ENCODE data around the gene PPIL3.

PPIL3 gene

DNA sequence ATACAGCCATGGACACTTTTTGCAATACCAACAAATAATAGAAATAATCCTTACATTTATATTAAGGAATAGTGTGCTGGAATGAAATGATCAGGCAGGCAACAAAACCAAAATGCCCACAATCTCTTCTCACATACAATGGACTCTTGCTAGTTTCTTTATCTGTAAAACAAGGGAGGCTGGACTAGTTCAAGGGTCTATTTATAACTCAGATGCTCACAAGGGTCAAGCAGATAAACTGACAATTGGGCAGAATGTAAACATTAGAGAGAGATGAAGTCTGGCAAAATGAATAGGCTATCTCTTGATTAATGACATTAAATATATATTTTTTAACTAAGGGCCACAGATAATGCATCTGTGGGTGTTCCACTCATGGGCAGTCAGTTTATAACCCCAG is 11.4 kb downstream of the PPIL3 start:
- Mint-ChIP-seq H3K36me3 (ENCODE audit: low read depth) (peaks cover 61% of the 10 kb centered on the region), H3K27ac (no peak overlapping the region), H3K27me3 (ENCODE audit: low read depth) (no peaks in the 10 kb centered on the region), H3K4me1 (no peaks in the 10 kb centered on the region), H3K4me3 (no peak overlapping the region), H3K9me3 (no peaks in the 10 kb centered on the region)
- TF ChIP-seq CTCF (IDR thresholded peaks at IDR 0.05; ENCODE audit: unreplicated experiment in 3 of 3), result no peak

- Mint-ChIP-seq H3K36me3 (ENCODE audit: low read depth) (peaks cover 51% of the 10 kb centered on the region), H3K9me3 (no peaks in the 10 kb centered on the region), H3K27ac (no peak overlapping the region), H3K4me3 (no peak overlapping the region), H3K4me1 (no peaks in the 10 kb centered on the region), H3K27me3 (ENCODE audit: low read depth) (no peaks in the 10 kb centered on the region)
- no peak for TF ChIP-seq CTCF (IDR thresholded peaks at IDR 0.05; ENCODE audit: unreplicated experiment in 3 of 3)
These were observed 15.3 kb downstream of the PPIL3 start for GRCh38 chr2:200873560-200873959.

DNA sequence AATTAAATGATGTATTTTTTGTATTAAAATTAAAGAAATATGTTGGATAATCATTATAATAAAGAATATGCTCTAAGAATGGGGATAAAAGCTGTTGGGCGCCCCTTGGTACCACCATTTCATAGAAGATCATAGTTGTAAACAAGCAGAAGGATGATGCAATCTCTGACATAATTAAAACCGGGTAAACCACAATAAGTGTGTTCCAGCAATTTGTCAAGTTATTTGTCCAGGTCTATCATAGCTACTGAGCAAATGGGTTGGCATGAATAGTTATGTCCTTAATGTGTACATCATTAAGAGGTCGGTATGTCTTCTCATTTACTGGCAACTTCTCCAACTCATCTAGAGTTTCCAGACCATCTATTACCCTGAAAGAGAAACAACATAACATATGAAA is 17.7 kb downstream of the PPIL3 start:
- Mint-ChIP-seq H3K4me1 (peaks cover 7% of the 10 kb centered on the region), H3K36me3 (ENCODE audit: low read depth) (peaks cover 43% of the 10 kb centered on the region), H3K27ac (no peak overlapping the region), H3K4me3 (no peak overlapping the region), H3K27me3 (ENCODE audit: low read depth) (no peaks in the 10 kb centered on the region), H3K9me3 (no peaks in the 10 kb centered on the region)
- TF ChIP-seq CTCF (IDR thresholded peaks at IDR 0.05; ENCODE audit: unreplicated experiment in 3 of 3), result no peak

DNA sequence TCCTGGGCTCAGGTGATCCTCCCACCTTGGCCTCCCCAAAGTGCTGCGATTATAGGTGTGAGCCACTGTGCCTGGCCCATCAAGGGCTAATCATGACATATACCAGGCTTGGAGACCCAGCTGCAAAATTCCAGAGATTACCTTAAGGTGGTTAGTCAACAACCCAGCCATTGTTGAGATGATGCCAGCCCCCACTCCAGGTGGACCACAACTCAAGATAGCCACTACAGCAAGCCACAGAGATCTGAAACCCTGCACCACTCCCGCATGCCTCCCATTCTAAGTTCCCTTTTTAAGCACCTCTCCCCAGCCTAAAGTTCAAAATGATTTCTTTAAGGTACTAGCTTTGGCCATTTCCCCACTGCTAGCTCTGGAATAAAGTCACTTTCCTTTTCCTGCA is 19.9 kb downstream of the PPIL3 start:
- no peaks in the 10 kb centered on the region for H3K27me3 Mint-ChIP-seq (ENCODE audit: low read depth)
- H3K27ac Mint-ChIP-seq, result no peak overlapping the region
- no peak overlapping the region for H3K4me3 Mint-ChIP-seq
- TF ChIP-seq CTCF (IDR thresholded peaks at IDR 0.05; ENCODE audit: unreplicated experiment in 3 of 3), result no peak
- H3K9me3 Mint-ChIP-seq, result peaks cover under 1% of the 10 kb centered on the region
- peaks cover 16% of the 10 kb centered on the region for H3K4me1 Mint-ChIP-seq
- H3K36me3 Mint-ChIP-seq (ENCODE audit: low read depth), result peaks cover 27% of the 10 kb centered on the region

DNA sequence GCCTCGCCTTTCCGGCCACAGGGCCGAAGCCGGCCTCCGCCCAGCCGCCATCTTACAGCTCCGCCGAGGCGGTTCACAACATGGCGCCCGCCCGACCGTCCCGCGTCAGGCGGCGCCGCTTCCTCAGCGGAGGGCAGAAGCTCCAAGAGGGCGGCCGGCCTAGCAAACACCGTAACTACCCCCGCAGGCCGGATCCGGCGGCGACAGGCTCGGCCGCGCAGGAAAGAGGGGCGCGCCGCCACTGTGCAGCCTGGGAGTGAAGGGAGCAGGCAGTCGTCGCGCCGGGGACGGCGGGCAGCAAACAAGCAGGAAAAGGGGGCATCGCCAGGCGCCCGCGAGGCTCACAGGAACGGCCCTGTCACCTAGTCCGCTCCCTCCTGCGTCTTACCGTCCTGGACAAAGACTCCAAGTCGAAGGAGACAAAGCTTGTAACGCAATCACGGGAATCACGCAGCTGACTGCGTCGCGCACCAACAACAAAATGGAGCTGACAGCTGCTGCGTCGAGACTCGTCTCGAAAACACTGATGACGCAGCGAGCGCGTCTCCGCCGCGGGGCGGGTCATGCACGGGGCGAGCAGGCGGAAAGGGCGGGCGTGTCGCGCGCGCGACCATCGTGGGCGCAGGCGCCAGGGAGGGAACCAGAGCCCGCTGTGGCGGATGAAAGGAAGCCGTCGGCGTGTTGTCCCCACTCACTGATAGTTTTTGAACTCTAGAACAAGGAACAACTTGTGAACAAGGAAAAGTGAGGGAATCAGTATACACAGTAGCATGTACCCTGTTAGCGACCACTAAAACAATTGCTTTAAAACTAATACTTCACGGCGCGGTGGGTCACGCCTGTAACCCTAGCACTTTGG is 24.5 kb downstream of the PPIL3 start, which contains the start of gene CLK1:
CLK1 (minus strand) TSS at position 483 of the 859 bp plus-strand sequence. CDS start 2,796 bp downstream, outside the sequence.
- Mint-ChIP-seq H3K36me3 (ENCODE audit: low read depth) (peaks cover 28% of the 10 kb centered on the region), H3K9me3 (peaks cover 3% of the 10 kb centered on the region), H3K4me1 (peaks cover 46% of the 10 kb centered on the region), H3K27ac (peak within 1 kb of the TSS; percentile 99 to 100 (median 100)), H3K27me3 (ENCODE audit: low read depth) (no peaks in the 10 kb centered on the region), H3K4me3 (peak within 1 kb of the TSS; percentile 92 to 100 (median 99))
- no peak for TF ChIP-seq CTCF (IDR thresholded peaks at IDR 0.05; ENCODE audit: unreplicated experiment in 3 of 3)

DNA sequence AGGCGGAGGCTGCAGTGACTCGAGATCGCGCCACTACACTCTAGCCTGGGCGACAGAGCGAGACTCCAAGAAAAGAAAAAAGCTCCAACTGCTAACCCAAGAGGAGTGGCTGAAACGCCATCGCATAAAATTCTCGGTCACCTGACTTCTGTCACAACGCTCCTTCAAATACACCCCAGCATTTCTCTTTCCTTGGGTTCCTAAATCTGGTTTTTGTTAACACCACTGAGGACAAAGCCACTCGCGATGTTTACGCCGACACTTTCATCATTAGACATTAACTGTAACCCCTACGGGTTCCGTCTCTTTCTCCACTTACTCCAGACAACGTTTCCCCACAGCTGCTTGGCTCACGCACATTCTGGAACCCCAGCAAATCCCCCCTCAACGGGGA is 25.1 kb downstream of the PPIL3 start:
- H3K4me1 Mint-ChIP-seq, result peaks cover 47% of the 10 kb centered on the region
- H3K36me3 Mint-ChIP-seq (ENCODE audit: low read depth), result peaks cover 35% of the 10 kb centered on the region
- peak overlapping the region; percentile 99 to 100 (median 100) for H3K27ac Mint-ChIP-seq
- TF ChIP-seq CTCF (IDR thresholded peaks at IDR 0.05; ENCODE audit: unreplicated experiment in 3 of 3), result no peak
- H3K9me3 Mint-ChIP-seq, result peaks cover 3% of the 10 kb centered on the region
- H3K4me3 Mint-ChIP-seq, result peak overlapping the region; percentile 92 to 100 (median 99)
- H3K27me3 Mint-ChIP-seq (ENCODE audit: low read depth), result no peaks in the 10 kb centered on the region

Data from nephron (organoid).